Measurements from ENCODE around the gene MAK. TPM values are rescaled to one million over a fixed set of nuclear protein-coding genes. Genes with fewer than 3 reads are reported as not detected.
A peak's percentile ranks its signal among the peaks of the same experiment; 100 is the strongest.

MAK gene
- total and polyA plus RNA-seq, 2 experiments from 2014 or later: 0.35 to 1.6 TPM

DNA sequence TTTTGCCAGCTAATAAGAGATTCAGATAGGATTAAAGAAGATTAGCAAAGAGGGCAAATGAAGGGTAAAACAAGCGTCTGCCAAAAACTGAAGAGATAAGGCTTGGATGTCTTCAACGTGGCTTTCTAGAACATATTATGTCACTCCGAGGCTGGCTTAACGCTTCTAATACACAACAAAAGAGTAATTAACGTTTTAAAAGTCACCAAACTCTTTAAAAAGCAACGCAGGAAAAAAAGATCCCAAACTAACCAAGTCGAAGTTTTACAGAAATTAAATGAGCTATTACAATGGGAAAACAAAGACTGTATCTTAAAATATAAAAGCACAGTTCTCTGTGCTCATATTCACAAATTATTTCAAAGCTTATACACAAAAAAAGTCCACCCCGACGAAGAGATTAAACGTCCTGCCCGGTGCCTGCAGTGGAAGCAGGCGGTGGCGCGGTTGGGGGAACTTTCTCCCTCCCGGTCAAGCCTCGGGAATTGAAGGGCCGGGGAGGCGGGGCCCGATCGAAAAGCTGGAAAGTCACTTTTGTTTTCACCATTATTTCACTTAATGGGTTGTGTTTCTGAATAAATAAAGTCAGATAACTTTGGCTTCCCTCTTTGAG is 1.2 kb downstream of the MAK start:
- no peaks in the 10 kb centered on the region for H3K9me2 ChIP-seq (ENCODE audit: insufficient read depth)
- peak overlapping the region; percentile 83 for H3K4me3 Mint-ChIP-seq
- ATAC-seq (peak; percentile 32), DNase-seq (ENCODE audit: low spot score) (peak; percentile 65)
- no peaks in the 10 kb centered on the region for H3F3A ChIP-seq (replicated peaks; ENCODE audit: low read depth)
- no peaks in the 10 kb centered on the region for H4K20me1 ChIP-seq (replicated peaks; ENCODE audit: insufficient read depth)
- peak overlapping the region; percentile 95 for H3K4me2 ChIP-seq
- peaks cover 19% of the 10 kb centered on the region for H3K27me3 ChIP-seq (ENCODE audit: insufficient read depth)
- no peaks in the 10 kb centered on the region for H3K79me2 ChIP-seq (replicated peaks; ENCODE audit: insufficient read depth)
- peak overlapping the region; percentile 88 for H3K4me3 ChIP-seq
- peaks cover 9% of the 10 kb centered on the region for H3K27me3 Mint-ChIP-seq (ENCODE audit: insufficient read depth, low read depth, poor library complexity)
- H3K36me3 Mint-ChIP-seq (ENCODE audit: low read depth): peaks cover 4% of the 10 kb centered on the region; the same call in 1 of the 3 replicates
- H2AFZ ChIP-seq: peak overlapping the region; percentile 98
- no peak overlapping the region for H3K27ac Mint-ChIP-seq
- peaks cover 10% of the 10 kb centered on the region for H3K4me1 Mint-ChIP-seq
- no peak overlapping the region for H3K27ac ChIP-seq (ENCODE audit: low read depth)
- H3K9me3 Mint-ChIP-seq: peaks cover 15% of the 10 kb centered on the region; the same call in 2 of the 3 replicates
- H3K36me3 ChIP-seq (ENCODE audit: insufficient read depth): no peaks in the 10 kb centered on the region
- TF ChIP-seq POLR2AphosphoS5 (IDR thresholded peaks at IDR 0.05; ENCODE audit: low read depth) (no peak), STAT1 (IDR thresholded peaks at IDR 0.05; ENCODE audit: unreplicated experiment) (no peak), NANOG (IDR thresholded peaks at IDR 0.05; ENCODE audit: borderline replicate concordance) (no peak), EZH2phosphoT487 (IDR thresholded peaks at IDR 0.05; ENCODE audit: unreplicated experiment) (no peak), JUNB (IDR thresholded peaks at IDR 0.05; ENCODE audit: unreplicated experiment) (no peak), EZH2 (IDR thresholded peaks at IDR 0.05; ENCODE audit: low read depth, unreplicated experiment) (no peak), ZNF331 (CRISPR knock-in tag; IDR thresholded peaks at IDR 0.05; ENCODE audit: low read depth) (no peak), ZNF114 (CRISPR knock-in tag; IDR thresholded peaks at IDR 0.05) (no peak), CREB1 (CRISPR knock-in tag; IDR thresholded peaks at IDR 0.05; ENCODE audit: low read depth) (no peak)
- TF ChIP-seq, protein P1, sequence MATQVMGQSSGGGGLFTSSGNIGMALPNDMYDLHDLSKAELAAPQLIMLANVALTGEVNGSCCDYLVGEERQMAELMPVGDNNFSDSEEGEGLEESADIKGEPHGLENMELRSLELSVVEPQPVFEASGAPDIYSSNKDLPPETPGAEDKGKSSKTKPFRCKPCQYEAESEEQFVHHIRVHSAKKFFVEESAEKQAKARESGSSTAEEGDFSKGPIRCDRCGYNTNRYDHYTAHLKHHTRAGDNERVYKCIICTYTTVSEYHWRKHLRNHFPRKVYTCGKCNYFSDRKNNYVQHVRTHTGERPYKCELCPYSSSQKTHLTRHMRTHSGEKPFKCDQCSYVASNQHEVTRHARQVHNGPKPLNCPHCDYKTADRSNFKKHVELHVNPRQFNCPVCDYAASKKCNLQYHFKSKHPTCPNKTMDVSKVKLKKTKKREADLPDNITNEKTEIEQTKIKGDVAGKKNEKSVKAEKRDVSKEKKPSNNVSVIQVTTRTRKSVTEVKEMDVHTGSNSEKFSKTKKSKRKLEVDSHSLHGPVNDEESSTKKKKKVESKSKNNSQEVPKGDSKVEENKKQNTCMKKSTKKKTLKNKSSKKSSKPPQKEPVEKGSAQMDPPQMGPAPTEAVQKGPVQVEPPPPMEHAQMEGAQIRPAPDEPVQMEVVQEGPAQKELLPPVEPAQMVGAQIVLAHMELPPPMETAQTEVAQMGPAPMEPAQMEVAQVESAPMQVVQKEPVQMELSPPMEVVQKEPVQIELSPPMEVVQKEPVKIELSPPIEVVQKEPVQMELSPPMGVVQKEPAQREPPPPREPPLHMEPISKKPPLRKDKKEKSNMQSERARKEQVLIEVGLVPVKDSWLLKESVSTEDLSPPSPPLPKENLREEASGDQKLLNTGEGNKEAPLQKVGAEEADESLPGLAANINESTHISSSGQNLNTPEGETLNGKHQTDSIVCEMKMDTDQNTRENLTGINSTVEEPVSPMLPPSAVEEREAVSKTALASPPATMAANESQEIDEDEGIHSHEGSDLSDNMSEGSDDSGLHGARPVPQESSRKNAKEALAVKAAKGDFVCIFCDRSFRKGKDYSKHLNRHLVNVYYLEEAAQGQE (IDR thresholded peaks at IDR 0.05; ENCODE audit: unreplicated experiment): no peak
- TF ChIP-seq, protein P2, sequence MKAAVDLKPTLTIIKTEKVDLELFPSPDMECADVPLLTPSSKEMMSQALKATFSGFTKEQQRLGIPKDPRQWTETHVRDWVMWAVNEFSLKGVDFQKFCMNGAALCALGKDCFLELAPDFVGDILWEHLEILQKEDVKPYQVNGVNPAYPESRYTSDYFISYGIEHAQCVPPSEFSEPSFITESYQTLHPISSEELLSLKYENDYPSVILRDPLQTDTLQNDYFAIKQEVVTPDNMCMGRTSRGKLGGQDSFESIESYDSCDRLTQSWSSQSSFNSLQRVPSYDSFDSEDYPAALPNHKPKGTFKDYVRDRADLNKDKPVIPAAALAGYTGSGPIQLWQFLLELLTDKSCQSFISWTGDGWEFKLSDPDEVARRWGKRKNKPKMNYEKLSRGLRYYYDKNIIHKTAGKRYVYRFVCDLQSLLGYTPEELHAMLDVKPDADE (IDR thresholded peaks at IDR 0.05): no peak
- TF ChIP-seq, protein P3, sequence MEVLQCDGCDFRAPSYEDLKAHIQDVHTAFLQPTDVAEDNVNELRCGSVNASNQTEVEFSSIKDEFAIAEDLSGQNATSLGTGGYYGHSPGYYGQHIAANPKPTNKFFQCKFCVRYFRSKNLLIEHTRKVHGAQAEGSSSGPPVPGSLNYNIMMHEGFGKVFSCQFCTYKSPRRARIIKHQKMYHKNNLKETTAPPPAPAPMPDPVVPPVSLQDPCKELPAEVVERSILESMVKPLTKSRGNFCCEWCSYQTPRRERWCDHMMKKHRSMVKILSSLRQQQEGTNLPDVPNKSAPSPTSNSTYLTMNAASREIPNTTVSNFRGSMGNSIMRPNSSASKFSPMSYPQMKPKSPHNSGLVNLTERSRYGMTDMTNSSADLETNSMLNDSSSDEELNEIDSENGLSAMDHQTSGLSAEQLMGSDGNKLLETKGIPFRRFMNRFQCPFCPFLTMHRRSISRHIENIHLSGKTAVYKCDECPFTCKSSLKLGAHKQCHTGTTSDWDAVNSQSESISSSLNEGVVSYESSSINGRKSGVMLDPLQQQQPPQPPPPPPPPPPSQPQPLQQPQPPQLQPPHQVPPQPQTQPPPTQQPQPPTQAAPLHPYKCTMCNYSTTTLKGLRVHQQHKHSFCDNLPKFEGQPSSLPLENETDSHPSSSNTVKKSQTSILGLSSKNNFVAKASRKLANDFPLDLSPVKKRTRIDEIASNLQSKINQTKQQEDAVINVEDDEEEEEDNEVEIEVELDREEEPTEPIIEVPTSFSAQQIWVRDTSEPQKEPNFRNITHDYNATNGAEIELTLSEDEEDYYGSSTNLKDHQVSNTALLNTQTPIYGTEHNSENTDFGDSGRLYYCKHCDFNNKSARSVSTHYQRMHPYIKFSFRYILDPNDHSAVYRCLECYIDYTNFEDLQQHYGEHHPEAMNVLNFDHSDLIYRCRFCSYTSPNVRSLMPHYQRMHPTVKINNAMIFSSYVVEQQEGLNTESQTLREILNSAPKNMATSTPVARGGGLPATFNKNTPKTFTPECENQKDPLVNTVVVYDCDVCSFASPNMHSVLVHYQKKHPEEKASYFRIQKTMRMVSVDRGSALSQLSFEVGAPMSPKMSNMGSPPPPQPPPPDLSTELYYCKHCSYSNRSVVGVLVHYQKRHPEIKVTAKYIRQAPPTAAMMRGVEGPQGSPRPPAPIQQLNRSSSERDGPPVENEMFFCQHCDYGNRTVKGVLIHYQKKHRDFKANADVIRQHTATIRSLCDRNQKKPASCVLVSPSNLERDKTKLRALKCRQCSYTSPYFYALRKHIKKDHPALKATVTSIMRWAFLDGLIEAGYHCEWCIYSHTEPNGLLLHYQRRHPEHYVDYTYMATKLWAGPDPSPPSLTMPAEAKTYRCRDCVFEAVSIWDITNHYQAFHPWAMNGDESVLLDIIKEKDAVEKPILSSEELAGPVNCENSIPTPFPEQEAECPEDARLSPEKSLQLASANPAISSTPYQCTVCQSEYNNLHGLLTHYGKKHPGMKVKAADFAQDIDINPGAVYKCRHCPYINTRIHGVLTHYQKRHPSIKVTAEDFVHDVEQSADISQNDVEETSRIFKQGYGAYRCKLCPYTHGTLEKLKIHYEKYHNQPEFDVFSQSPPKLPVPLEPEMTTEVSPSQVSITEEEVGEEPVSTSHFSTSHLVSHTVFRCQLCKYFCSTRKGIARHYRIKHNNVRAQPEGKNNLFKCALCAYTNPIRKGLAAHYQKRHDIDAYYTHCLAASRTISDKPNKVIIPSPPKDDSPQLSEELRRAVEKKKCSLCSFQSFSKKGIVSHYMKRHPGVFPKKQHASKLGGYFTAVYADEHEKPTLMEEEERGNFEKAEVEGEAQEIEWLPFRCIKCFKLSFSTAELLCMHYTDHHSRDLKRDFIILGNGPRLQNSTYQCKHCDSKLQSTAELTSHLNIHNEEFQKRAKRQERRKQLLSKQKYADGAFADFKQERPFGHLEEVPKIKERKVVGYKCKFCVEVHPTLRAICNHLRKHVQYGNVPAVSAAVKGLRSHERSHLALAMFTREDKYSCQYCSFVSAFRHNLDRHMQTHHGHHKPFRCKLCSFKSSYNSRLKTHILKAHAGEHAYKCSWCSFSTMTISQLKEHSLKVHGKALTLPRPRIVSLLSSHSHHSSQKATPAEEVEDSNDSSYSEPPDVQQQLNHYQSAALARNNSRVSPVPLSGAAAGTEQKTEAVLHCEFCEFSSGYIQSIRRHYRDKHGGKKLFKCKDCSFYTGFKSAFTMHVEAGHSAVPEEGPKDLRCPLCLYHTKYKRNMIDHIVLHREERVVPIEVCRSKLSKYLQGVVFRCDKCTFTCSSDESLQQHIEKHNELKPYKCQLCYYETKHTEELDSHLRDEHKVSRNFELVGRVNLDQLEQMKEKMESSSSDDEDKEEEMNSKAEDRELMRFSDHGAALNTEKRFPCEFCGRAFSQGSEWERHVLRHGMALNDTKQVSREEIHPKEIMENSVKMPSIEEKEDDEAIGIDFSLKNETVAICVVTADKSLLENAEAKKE (CRISPR knock-in tag; IDR thresholded peaks at IDR 0.05): no peak
- TF ChIP-seq, protein P4, sequence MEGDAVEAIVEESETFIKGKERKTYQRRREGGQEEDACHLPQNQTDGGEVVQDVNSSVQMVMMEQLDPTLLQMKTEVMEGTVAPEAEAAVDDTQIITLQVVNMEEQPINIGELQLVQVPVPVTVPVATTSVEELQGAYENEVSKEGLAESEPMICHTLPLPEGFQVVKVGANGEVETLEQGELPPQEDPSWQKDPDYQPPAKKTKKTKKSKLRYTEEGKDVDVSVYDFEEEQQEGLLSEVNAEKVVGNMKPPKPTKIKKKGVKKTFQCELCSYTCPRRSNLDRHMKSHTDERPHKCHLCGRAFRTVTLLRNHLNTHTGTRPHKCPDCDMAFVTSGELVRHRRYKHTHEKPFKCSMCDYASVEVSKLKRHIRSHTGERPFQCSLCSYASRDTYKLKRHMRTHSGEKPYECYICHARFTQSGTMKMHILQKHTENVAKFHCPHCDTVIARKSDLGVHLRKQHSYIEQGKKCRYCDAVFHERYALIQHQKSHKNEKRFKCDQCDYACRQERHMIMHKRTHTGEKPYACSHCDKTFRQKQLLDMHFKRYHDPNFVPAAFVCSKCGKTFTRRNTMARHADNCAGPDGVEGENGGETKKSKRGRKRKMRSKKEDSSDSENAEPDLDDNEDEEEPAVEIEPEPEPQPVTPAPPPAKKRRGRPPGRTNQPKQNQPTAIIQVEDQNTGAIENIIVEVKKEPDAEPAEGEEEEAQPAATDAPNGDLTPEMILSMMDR (conservative IDR thresholded peaks at IDR 0.05; ENCODE audit: low read depth in 2 of 2): no peak
- peaks cover 12% of the 10 kb centered on the region for H3K4me1 ChIP-seq (ENCODE audit: insufficient read depth)
